SK-N-SH (cell line): ENCODE measurements around the gene MSH2.
"Not testable (repeated sequence)": the region's sequence is repeated elsewhere in the genome, so short reads cannot be mapped to it uniquely, and the experiment has no call there.

ENCODE experiments used
- CTCF ChIP-seq: fragments of 200-600 bp; sonication (generic); IDR thresholded peaks from 2 replicates; pipeline ENCODE4 v1.6.1; 2017; ENCODE audit warnings: antibody characterized with exemption, mild to moderate bottlenecking, moderate library complexity
- EP300 ChIP-seq, 2 experiments: IDR thresholded peaks; 2 replicates each; pipeline versions ENCODE4 v1.4.0 to v1.6.1; 2012; ENCODE audit warnings: borderline replicate concordance in 1 of 2, low read depth in 1 of 2, low read length in 1 of 2
- EZH2phosphoT487 ChIP-seq: fragments of 200-600 bp; sonication (generic); IDR thresholded peaks from 2 replicates; pipeline ENCODE4 v1.6.1; 2017; ENCODE audit warnings: low read depth, mixed run types, mild to moderate bottlenecking, antibody characterized with exemption, moderate library complexity, borderline replicate concordance
- FOXJ3 ChIP-seq: sonication (generic); formaldehyde crosslinking; IDR thresholded peaks from 2 replicates; pipeline ENCODE4 v1.5.1; 2020; ENCODE audit warnings: mild to moderate bottlenecking, missing genetic modification reagents
- RCOR1 ChIP-seq: fragments of 150-350 bp; IDR thresholded peaks from 2 replicates; pipeline ENCODE4 v1.6.1; 2017; ENCODE audit warnings: antibody characterized with exemption, low read length

- not testable (repeated sequence) for TF ChIP-seq RCOR1; CTCF; FOXJ3 (CRISPR knock-in tag); EP300 (IDR thresholded peaks at IDR 0.05; ENCODE audit: borderline replicate concordance in 1 of 2, low read depth in 1 of 2, low read length in 1 of 2); EZH2phosphoT487
Observed at GRCh38 chr2:47454818-47455217, 51.9 kb downstream of the MSH2 start.
